ENCODE data around the gene AP2M1. TPM values are rescaled to one million over a fixed set of nuclear protein-coding genes. Genes with fewer than 3 reads are reported as not detected.

AP2M1 gene
- polyA plus RNA-seq, 1 donor (not counting 4 experiments of a cell fraction or from before 2014, with no cell fraction given) = 431 TPM

DNA sequence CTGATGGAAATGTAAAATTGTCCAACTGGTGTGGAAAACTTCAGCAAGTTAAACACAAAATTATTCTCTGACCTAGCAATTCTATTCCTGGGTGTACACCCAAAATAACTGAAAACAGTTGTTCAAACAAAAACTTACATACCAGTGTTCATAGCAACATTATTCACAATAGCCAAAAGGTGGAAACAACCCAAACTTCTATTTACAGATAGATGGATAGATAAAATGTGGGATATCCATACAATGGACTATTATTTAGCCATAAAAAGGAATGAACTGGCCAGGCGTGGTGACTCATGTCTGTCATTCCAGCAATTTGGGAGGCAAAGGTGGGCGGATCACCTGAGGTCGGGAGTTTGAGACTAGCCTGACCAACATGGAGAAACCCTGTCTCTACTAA is 47.9 kb downstream of the AP2M1 start:
- Histone ChIP-seq H3K4me2 (ENCODE audit: control insufficient read depth, extremely low read depth, insufficient read depth, low read depth, low read length) (no peak overlapping the region), H2AFZ (ENCODE audit: control insufficient read depth, low read length) (no peak overlapping the region), H3K9me3 (ENCODE audit: control insufficient read depth, low read depth, low read length) (no peaks in the 10 kb centered on the region), H3K27me3 (ENCODE audit: control insufficient read depth, extremely low read depth, insufficient read depth, low read length) (peaks cover 5% of the 10 kb centered on the region), H3K9me1 (ENCODE audit: control insufficient read depth, extremely low read depth, insufficient read depth, low read length) (no peaks in the 10 kb centered on the region), H3K36me3 (ENCODE audit: control insufficient read depth in 2 of 2, extremely low read depth in 1 of 2, insufficient read depth in 2 of 2, low read length in 2 of 2) (no peaks in the 10 kb centered on the region), H3K4me1 (ENCODE audit: control insufficient read depth, extremely low read depth, insufficient read depth, low read length) (no peaks in the 10 kb centered on the region), H3K4me3 (ENCODE audit: control insufficient read depth in 2 of 3, extremely low read depth in 1 of 3, insufficient read depth in 2 of 3, low read depth in 1 of 3, low read length in 3 of 3) (no peak overlapping the region), H3K27ac (ENCODE audit: control insufficient read depth, insufficient read depth, low read length) (no peak overlapping the region), H3K9ac (ENCODE audit: control insufficient read depth, extremely low read depth, insufficient read depth, low read length) (no peak overlapping the region), H4K20me1 (ENCODE audit: control insufficient read depth, extremely low read depth, insufficient read depth, low read length) (no peaks in the 10 kb centered on the region), H3K79me2 (ENCODE audit: control insufficient read depth, insufficient read depth, low read length) (no peaks in the 10 kb centered on the region)
- DNase-seq (ENCODE audit: low read depth, low spot score) = no peak
- dilution Hi-C loops (cut with MboI; ENCODE audit: extremely low pct_ligation_motif_present, low sequenced_read_pairs) = no loop called here
- no peak for FAIRE-seq
- TF ChIP-seq, protein P1, sequence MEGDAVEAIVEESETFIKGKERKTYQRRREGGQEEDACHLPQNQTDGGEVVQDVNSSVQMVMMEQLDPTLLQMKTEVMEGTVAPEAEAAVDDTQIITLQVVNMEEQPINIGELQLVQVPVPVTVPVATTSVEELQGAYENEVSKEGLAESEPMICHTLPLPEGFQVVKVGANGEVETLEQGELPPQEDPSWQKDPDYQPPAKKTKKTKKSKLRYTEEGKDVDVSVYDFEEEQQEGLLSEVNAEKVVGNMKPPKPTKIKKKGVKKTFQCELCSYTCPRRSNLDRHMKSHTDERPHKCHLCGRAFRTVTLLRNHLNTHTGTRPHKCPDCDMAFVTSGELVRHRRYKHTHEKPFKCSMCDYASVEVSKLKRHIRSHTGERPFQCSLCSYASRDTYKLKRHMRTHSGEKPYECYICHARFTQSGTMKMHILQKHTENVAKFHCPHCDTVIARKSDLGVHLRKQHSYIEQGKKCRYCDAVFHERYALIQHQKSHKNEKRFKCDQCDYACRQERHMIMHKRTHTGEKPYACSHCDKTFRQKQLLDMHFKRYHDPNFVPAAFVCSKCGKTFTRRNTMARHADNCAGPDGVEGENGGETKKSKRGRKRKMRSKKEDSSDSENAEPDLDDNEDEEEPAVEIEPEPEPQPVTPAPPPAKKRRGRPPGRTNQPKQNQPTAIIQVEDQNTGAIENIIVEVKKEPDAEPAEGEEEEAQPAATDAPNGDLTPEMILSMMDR (optimal IDR thresholded peaks at IDR 0.05 in 1 of 3, IDR thresholded peaks at IDR 0.05 in 1 of 3, conservative IDR thresholded peaks at IDR 0.05 in 1 of 3; ENCODE audit: extremely low read depth in 1 of 3, insufficient read depth in 2 of 3, low read length in 3 of 3) = no peak
- TF ChIP-seq EZH2 (IDR thresholded peaks at IDR 0.05; ENCODE audit: low read length) = no peak

DNA sequence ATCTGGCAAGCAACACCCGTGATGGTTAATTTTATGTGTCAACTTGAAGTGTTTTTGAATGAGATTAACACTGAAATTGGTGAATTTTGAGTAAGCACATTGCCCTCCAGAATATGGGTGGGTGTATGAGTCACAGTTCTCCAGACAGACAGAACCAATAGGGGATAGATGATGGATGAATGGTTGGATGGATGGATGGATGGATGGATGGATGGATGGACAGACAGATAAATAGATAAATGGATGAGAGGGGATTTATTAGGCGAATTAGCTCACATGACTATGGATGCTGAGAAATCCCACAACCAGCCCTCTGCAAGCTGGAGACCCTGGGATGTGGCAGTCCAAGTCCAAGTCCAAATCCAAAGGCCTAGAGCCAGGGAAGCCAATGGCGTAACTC is 49.3 kb downstream of the AP2M1 start:
- Histone ChIP-seq H3K36me3 (ENCODE audit: control insufficient read depth in 2 of 2, extremely low read depth in 1 of 2, insufficient read depth in 2 of 2, low read length in 2 of 2) (no peaks in the 10 kb centered on the region), H2AFZ (ENCODE audit: control insufficient read depth, low read length) (no peak overlapping the region), H3K9me1 (ENCODE audit: control insufficient read depth, extremely low read depth, insufficient read depth, low read length) (no peaks in the 10 kb centered on the region), H4K20me1 (ENCODE audit: control insufficient read depth, extremely low read depth, insufficient read depth, low read length) (no peaks in the 10 kb centered on the region), H3K9me3 (ENCODE audit: control insufficient read depth, low read depth, low read length) (no peaks in the 10 kb centered on the region), H3K4me1 (ENCODE audit: control insufficient read depth, extremely low read depth, insufficient read depth, low read length) (no peaks in the 10 kb centered on the region), H3K9ac (ENCODE audit: control insufficient read depth, extremely low read depth, insufficient read depth, low read length) (no peak overlapping the region), H3K27ac (ENCODE audit: control insufficient read depth, insufficient read depth, low read length) (no peak overlapping the region), H3K4me3 (ENCODE audit: control insufficient read depth in 2 of 3, extremely low read depth in 1 of 3, insufficient read depth in 2 of 3, low read depth in 1 of 3, low read length in 3 of 3) (no peak overlapping the region), H3K27me3 (ENCODE audit: control insufficient read depth, extremely low read depth, insufficient read depth, low read length) (peaks cover 19% of the 10 kb centered on the region), H3K79me2 (ENCODE audit: control insufficient read depth, insufficient read depth, low read length) (no peaks in the 10 kb centered on the region), H3K4me2 (ENCODE audit: control insufficient read depth, extremely low read depth, insufficient read depth, low read depth, low read length) (no peak overlapping the region)
- DNase-seq (ENCODE audit: low read depth, low spot score) (no peak), FAIRE-seq (no peak)
- no peak for TF ChIP-seq EZH2 (IDR thresholded peaks at IDR 0.05; ENCODE audit: low read length)
- TF ChIP-seq, protein P1 (optimal IDR thresholded peaks at IDR 0.05 in 1 of 3, IDR thresholded peaks at IDR 0.05 in 1 of 3, conservative IDR thresholded peaks at IDR 0.05 in 1 of 3; ENCODE audit: extremely low read depth in 1 of 3, insufficient read depth in 2 of 3, low read length in 3 of 3) = no peak
- dilution Hi-C loops (cut with MboI; ENCODE audit: extremely low pct_ligation_motif_present, low sequenced_read_pairs) = no loop called here
